OCI-M2 (cell line): Measurements from ENCODE around the gene S100A16.

Experiments used
- DNase-seq: peaks from one replicate; lab custom pipeline; 2025; ENCODE audit not compliant: unreplicated experiment; lab: John Stamatoyannopoulos, UW

Gene S100A16

DNA sequence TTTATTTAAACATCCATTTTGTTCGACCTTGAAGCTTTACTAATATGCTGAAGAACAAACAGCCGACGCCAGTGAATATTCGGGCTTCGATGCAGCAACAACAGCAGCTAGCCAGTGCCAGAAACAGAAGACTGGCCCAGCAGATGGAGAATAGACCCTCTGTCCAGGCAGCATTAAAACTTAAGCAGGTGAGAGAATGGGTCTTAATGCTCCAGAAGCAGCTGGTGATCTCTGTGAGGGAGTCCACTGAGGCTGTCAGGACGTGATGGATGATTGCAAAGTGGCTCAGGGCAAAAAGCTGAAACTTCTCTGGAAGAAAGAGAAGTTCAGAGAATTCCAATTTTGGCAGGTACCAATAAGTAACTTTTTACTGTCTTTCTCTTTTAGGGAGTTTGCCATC is 25.3 kb upstream of the S100A16 start:
- no peak for DNase-seq

DNA sequence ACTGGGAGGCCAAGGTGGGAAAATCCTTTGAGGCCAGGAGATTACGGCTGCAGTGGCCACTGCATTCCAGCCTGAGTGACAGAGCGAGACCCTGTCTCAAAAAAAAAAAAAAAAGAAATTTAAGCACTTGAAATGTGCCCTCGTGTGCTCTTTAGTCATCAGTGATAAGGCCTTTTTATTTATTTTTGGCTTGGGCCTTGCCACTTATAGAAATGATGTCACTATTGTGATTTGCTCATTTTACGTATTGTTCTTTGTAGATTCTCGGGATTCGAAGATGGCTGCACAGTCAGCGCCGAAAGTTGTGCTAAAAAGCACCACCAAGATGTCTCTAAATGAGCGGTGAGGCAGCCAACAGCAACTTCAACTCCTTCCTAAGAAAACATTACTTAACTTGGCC is 23.4 kb upstream of the S100A16 start:
- DNase-seq, result no peak

DNA sequence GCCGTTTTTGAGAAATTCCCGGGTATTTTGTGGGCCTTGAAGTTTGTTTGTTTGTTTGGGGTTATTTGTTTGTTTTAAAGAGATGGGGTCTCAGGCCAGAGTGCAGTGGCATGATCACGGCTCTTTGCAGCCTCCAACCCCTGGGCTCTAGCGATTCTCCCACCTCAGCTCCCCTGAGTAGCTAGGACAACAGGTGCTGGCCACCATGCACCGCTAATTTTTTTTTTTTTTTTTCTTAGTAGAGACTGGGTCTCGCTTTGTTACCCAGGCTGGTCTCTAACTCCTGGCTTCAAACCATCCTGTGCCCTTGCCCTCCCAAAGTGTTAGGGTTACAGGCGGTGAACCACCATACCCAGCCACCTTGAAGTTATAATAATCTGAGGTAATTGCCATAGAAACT is 22.9 kb upstream of the S100A16 start:
- DNase-seq, result no peak

DNA sequence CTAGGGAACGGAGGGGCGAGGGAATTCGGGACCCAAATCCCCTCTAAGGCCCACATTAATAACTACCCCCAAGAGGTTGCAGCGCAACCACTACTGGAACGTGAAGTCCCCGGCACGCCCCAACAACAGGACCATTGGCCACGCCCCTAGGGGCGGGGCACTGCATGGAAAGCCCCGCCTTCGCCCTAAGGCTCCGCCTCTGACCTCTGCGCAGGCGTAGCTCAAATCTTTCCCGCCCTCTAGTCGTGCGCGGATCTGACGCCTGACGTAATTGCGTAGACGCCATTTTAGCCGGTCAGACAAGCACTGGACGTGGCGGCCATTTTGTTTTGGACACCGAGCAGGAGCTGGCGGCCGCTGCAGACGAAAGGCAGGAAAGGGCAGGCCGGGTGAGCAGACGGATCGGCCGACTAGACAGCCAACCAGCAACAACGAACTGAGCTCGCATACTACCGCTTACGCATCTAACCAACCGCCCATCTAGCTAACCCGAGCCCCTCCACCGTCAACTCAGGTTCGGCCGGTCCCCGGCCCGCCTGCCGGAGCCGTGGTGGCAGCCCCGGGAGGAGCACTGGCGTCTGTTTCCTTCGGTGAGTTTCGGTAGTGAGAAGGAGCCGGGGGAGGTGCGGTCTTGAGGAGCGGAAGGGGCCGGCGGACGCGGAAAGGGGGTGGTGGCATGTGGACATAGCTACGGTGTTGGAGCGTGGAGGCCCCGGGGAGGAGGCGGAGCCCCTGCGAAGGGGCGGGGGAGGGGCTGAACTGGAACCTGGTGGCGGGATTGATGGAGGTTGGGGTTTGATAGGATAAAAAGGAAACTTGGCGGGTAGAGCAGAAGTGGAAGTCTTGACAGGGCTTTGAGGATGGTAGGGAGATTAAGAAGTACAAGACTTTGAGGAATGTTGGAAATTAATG is 21.1 kb upstream of the S100A16 start, which contains the start of gene CHTOP:
CHTOP (plus strand) TSS at position 313 of the 912 bp plus-strand sequence. CDS start 2,523 bp downstream, outside the sequence.
- DNase-seq, result peak; percentile 91

DNA sequence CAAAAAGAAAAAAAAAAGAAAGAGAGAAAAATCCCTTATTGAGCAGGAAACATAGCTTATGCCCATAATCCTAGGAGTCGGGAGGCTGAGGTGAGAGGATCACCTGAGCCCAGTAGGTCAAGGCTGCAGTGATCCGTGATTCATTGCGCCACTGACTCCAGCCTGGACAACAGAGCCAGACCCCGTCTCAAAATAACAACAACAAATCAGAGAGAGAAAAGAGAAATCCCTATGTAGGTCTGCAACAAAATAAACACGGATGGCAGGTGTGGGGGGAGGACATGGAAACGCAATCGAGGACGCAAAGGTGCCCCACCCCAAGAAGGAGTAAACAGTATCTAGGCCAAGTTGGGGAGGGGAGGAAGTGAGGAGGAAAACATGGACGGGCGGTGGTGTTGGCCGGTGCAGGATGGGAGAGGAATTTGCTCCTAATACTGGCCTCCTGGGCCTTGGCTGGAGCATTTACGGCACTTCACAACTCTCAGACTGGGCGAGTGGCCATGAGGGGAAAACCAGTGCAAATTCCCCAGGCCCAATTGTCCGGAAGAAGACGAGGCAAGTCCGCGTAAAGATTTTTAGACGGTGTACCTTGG is 20.3 kb upstream of the S100A16 start:
- no peak for DNase-seq

DNA sequence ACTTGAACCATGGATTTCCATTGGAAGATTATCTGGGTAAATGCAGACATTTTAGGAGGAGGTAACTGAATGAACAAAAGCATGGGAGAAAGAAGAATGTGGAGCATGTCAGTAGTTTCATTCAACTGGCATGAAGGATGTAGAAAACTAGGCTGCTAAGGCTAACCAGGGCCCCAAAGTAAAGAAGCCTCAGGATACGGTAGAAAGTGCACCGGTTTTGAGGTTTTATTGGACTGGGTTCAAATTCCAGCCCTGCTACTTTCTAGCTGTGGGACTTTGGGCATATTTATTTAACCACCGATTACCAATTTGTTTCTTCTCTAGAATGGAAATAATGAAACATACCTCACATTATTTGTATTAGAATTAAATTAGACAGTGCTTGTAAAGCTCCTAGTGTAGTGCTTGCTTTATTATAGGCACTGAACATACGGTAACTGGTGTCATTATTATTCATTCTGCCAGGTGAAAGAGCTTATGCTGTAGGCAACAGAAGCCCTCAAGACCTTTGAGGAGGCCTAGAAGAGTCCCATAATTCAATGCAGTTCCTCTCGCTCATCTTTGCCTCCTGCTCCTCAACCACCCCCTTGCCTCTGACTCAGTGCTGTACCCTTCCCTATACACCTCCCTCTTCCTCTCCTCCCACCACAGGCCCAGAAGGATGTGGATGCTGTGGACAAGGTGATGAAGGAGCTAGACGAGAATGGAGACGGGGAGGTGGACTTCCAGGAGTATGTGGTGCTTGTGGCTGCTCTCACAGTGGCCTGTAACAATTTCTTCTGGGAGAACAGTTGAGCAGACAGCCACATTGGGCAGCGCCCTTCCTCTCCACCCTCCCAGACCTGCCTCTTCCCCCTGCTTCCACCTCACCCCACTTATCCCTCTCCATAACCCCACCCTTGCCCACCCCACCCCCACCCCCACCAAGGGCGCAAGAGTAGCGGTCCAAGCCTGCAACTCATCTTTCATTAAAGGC is 18.4 kb upstream of the S100A16 start:
- no peak for DNase-seq

DNA sequence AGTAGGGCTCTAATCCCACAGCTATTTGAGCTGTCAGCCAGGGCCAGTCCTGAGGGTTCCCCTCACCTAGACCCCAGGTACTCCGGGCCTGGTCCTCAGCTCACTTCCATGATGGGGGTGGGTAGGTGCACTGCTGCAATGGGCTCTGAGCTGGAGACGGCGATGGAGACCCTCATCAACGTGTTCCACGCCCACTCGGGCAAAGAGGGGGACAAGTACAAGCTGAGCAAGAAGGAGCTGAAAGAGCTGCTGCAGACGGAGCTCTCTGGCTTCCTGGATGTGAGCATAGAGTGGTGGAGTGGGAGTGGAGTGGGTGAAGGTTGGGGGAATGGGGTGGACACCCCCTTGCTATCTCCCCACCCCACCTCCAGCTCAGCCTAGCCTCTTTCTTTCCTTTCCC is 17.4 kb upstream of the S100A16 start:
- no peak for DNase-seq

DNA sequence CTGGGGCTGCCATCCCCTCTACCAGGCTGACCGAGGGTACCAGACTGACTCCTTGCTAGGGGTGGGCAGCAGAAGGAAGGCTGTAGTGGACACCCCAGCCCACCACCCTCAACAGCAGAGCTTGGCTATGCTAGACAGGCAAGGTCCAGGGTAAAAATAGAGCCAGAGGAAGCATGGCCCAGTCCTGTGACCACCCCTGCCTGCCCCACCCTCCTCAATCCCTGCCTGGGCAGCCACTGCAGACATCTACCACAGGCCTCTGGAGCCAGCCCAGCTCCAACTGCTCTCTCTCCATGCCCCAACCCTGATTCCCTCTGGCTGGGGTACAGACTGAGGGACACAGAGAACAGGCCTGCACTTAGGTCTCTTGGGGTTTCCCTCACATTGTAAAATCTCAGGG is 17.0 kb upstream of the S100A16 start:
- no peak for DNase-seq

DNA sequence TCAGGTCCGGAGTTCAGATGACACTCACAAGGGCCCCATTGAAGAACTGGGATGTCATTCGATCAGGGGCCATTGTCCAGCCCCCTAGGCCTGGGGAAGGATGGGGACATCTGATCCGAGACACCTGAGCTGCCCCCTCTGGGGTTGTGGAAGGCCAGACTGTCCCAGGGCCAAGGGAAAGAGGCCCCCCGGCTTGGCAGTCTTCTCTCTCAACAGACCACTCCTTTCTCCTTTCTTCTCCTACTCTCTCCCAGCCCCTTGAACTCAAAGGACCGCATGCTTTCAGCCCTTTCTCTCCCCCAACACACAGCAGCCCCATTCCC is 16.4 kb upstream of the S100A16 start:
- DNase-seq, result no peak

DNA sequence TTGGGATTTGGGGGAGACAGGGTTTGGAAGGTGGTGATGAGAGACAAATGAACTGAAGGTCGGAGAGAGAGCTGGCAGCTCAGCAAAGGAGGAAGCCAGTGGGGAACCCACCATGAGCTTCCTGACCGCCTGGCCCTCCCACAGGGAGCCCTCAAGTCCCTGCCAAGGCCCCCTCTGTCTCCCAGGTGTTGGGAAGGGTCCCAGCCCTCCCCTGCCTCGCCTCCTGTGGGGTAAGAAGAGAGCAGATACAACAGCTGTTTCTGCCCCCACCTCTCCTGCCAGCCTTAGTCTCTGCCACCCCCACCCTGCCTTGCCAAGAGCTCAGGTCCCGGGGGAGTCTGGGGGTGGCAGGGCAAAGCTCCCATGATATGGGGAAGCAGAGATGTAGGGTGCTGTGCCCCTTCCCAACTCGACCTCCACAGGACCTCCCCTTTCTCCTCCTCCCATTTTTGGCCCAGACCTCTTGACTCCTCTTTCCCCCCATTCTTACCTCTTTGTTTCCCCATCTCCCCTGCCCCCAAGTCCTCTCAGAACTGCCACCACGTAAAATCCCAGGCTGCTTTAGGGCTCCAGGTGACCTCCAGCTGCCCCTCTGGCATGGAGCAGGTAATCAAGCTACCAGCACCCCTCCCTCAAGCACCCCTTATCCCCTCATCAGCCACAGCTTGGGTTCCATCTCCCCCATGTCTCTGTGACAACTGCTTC is 15.9 kb upstream of the S100A16 start:
- no peak for DNase-seq

DNA sequence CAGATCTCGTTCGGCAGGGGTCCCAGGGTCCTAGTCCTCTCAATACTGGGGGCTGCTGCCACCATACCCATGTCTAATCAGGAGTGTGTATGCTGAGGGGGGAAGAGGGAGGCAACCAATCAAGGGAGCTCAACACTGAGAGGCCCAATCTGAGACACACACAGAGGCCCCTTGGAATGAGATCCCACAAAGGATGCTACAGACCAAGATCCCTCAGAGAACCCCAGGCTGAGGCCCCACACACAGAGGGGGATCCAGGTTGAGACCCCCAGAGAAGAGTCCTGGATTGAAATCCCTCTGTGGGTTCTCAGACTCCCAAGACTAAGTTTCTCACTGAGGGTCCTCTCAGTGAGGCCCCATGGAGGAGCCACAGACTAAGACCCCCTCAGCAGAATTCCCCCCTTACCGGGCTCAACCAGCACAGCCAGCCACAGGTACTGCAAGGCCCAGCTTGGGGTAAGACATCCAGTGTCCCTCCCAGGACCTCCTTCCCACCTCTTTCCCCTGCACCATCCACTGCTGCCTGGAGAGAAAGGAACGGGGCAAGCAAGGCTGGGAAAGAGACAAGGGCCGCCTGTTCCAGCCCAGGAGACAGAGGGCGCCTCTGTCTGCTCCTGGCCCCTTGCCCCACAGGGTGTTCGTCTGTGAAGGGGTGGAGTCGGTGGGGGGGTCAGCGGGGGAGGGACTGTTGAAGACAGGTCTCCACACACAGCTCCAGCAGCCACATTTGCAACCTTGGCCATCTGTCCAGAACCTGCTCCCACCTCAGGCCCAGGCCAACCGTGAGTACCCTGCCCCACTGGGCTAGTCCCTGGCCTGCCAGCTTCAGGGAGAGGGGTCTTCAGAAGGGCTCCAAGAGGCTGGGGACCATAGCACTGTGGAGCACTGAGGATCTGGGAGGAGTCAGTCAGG is 15.0 kb upstream of the S100A16 start, which contains the start of gene S100A1:
S100A1 (plus strand) TSS at position 720 of the 912 bp plus-strand sequence. CDS start 2,088 bp downstream, outside the sequence.
- DNase-seq, result no peak

DNA sequence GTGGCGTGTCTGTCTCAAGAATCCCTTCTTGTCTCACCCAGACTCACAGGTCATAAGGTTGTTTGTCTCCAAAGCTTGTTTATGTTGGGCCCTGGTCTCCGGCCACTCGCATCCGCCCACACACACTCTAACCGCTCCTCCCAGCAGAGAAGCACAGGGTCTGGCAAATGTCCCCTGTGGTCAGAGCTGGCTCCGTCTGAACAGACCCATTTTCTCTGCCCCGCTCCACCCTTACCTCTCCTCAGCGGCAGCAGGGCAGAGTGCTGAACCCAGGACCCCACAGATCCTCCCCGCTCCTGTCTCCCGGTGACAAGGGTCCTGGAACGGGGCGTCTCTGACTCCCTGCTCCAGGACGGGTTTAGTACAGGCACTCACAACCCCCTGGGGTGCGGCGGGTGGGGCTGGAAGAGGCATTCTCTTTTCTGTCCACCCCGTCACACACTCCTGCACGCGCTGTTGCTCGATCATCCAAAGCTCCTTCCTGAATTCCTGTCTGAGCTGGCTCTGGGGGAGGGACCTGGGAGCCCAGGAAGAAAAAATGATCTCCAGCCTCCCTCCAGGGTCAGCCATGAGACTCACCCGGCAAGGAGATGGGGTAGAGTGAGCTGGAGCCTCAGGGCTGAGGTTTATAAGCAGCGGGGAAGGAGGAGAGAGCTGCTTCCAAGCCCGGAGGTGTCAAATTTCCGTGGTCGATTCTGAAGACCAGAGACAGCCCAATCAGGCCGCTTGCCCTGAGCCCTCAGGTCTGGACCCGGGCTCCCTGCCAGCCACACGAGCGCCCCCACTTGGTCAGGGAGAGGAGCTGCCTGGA is 14.2 kb upstream of the S100A16 start, which contains the start of gene S100A13:
S100A13 (minus strand) TSS at position 602 of the 811 bp plus-strand sequence. CDS start 1,033 bp downstream, outside the sequence.
- peak; percentile 29 for DNase-seq

DNA sequence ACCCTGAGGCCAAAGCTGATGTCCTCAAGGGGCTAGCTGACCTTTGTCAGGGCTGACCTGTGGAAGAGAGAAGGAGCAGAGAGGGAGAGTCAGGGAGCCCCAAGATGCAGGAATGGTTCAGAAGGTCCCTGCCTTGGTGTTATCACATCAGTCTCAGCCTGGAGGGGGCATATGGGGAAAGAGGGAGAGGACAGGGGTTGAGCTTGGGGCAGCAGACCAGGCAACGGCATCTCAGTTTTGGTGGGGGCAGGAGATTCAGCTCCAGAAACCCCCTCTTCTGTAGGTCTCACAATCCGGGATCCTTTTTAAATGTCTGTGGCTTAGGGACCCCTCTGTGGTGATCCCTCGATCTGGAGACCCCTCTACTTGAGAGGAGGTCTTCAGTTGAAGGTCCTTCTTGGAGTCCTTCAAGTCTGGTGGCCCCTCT is 13.6 kb upstream of the S100A16 start:
- DNase-seq, result no peak

DNA sequence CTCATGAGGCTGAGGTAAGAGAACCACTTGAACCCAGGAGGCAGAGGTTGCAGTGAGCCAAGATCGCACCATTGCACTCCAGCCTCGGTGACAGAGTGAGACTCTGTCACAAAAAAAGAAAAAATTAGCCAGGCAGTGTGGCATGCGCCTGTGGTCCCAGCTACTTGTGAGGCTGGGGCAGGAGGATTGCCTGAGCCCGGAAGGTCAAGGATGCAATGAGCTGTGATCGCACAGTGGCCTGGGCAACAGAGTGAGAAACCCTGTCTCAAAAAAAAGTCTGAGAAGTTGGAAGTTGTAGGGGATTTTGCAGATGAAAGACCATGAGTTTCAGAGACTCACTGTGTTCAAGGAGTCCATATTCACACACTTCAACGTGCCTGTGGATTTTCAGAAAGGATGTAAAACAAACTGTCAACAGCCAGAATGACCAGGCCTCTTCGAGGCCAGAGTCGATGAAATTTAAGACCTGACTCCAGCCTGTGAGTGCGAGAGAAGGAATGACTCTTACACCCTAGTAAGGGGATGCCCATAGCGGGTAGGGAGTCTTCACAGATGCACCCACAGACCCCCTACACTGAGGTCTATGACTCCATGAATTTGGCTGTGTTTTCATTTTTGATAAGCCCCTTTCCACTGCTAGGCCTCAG is 12.2 kb upstream of the S100A16 start:
- DNase-seq, result no peak

DNA sequence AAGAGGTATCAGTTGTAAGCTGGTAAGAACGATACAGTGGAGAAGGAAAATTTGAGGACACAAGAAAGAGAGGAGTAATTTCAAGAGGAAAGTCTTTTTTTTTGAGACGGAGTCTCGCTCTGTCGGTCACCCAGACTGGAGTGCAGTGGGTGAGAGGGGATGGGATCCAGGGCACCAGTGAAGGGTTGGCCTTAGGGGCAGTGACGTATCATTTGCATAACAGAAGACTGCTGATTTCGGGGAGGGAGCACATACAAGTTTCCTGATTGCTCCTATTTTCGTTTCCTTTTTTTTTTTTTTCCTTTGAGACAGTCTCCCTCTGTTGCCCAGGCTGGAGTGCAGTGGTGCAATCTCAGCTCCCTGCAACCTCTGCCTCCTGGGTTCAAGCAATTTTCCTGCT is 10.2 kb upstream of the S100A16 start:
- no peak for DNase-seq

DNA sequence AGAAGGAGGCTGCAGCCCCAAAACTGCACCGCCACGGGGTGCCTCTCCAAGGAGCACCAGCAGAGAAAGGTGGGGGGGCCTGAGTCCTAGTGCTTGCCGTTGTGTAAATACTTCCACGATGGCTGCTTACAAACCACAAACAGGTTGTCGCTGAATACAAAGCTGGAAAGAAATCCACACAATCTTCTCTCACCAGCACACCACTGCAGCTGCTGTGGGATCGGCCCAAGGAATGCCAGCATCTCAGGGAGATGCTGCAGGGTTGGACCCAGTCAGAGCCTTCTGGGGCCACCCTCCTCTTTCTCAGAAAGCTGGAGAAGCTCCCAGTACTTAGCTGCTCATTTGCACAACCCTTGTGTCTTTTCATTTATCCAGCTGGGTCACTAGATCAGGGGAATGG is 6.2 kb upstream of the S100A16 start:
- DNase-seq, result no peak

DNA sequence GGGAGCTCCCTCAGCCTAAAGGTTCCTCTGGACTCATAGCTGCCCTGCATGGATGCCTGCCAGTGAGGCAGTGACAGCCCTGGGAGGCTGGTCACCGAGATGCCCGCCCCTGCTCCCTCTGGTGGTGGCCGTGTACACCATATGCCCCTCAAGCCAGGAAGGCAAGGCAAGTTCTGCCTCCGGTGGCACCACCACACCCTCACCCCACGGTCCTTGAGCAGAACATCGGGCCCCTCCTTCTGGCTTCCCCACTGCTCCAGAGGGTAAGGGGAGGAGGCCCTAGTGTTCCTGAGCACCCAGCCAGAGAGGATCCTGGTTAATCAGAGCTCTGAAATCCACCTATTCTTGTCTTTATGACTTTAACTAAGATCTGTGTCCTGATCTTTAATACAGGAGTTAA is 4.7 kb upstream of the S100A16 start:
- no peak for DNase-seq

DNA sequence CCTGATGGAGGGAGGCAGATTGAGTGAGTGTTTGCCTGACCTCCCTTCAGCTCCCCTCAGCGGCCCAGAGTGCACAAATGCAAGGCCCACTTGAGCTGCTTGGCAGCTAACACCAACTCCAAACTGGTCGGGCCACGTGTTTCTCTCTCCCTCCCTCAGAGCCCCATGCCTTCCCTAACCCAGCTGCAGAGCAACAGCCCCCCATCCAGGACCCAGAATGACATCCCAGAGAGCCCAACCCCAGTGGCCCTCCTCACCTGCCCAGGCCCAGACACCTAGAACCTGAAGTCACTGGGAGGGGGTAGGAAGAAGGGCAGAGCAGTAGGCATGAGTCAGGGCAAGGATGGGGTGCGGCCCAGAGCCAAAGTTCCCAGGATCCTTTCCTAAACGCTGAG is 4.0 kb upstream of the S100A16 start:
- DNase-seq, result no peak
